Naive thymus-derived CD4-positive, alpha-beta T cell (primary cell): ENCODE measurements around the gene RAB3GAP2. TPM values are rescaled to one million over a fixed set of nuclear protein-coding genes. Genes with fewer than 3 reads are reported as not detected.

Experiments
- ATAC-seq: fragments of 150-1000 bp; cut with Tn5 transposase; 2 replicates; pipeline ENCODE4 v1.10.0; 2021; ENCODE audit warnings: mild to moderate bottlenecking, moderate library complexity
- CTCF ChIA-PET: fragments of 350-600 bp; sonication (Branson Sonifier 250); formaldehyde crosslinking; loops from one replicate; lab custom pipeline; 2021; ENCODE audit warnings: antibody characterized with exemption; lab: Charles Lee
- POLR2A ChIA-PET: fragments of 350-600 bp; sonication (Branson Sonifier 250); formaldehyde crosslinking; loops from one replicate; lab custom pipeline; 2021; ENCODE audit warnings: antibody characterized with exemption, inconsistent platforms; lab: Charles Lee
- DNase-seq, 9 donors: peaks; one replicate each; pipeline versions ENCODE4 v3.0.0 to v3.0.0-alpha.2; 2020 to 2022; ENCODE audit warnings: mixed read lengths in 1 of 9
- H3K27ac ChIP-seq: one replicate; pipeline ENCODE4 v1.7.0; 2013; ENCODE audit warnings: mild to moderate bottlenecking, low read depth, low read length, moderate library complexity
- H3K27me3 ChIP-seq, 2 donors: one replicate each; pipeline ENCODE4 v1.7.0; 2013; ENCODE audit warnings: low read length in 2 of 2, mild to moderate bottlenecking in 2 of 2, moderate library complexity in 2 of 2; ENCODE audit not compliant: control insufficient read depth in 2 of 2, insufficient read depth in 2 of 2
- H3K36me3 ChIP-seq, 3 experiments: 1 replicate in 2 of 3; 2 replicates in 1 of 3; pipeline ENCODE4 v1.7.0; 2013; ENCODE audit warnings: low read length in 3 of 3, mild to moderate bottlenecking in 3 of 3, moderate library complexity in 1 of 3; ENCODE audit not compliant: insufficient read depth in 3 of 3, control insufficient read depth in 2 of 3
- H3K4me1 ChIP-seq, 2 donors: one replicate each; pipeline ENCODE4 v1.7.0; 2013; ENCODE audit warnings: low read length in 2 of 2, mild to moderate bottlenecking in 2 of 2, moderate library complexity in 1 of 2; ENCODE audit not compliant: control insufficient read depth in 2 of 2, insufficient read depth in 2 of 2
- H3K4me3 ChIP-seq: 2 replicates; pipeline ENCODE4 v1.7.0; 2013; ENCODE audit warnings: mild to moderate bottlenecking, low read length
- H3K9me3 ChIP-seq, 3 experiments: 1 replicate in 2 of 3; 2 replicates in 1 of 3; pipeline ENCODE4 v1.7.0; 2013; ENCODE audit warnings: low read length in 3 of 3; ENCODE audit not compliant: control insufficient read depth in 2 of 3
- H3K27ac Mint-ChIP-seq, 9 donors: one replicate each; pipeline ENCODE4 v1.8.0; 2020 to 2022; ENCODE audit warnings: mixed read lengths in 9 of 9, mild to moderate bottlenecking in 8 of 9, moderate library complexity in 5 of 9, inconsistent platforms in 2 of 9
- H3K27me3 Mint-ChIP-seq, 5 donors: one replicate each; pipeline ENCODE4 v1.8.0; 2021 to 2022; ENCODE audit warnings: mixed read lengths in 5 of 5, mild to moderate bottlenecking in 1 of 5
- H3K36me3 Mint-ChIP-seq, 5 donors: one replicate each; pipeline ENCODE4 v1.8.0; 2020 to 2022; ENCODE audit warnings: mixed read lengths in 5 of 5, mild to moderate bottlenecking in 3 of 5, inconsistent platforms in 1 of 5
- H3K4me1 Mint-ChIP-seq, 7 donors: one replicate each; pipeline ENCODE4 v1.8.0; 2020 to 2022; ENCODE audit warnings: mixed read lengths in 7 of 7, mild to moderate bottlenecking in 3 of 7, inconsistent platforms in 1 of 7
- H3K4me3 Mint-ChIP-seq, 10 donors: one replicate each; pipeline ENCODE4 v1.8.0; 2020 to 2022; ENCODE audit warnings: mild to moderate bottlenecking in 10 of 10, mixed read lengths in 10 of 10, moderate library complexity in 6 of 10, inconsistent platforms in 2 of 10
- H3K9me3 Mint-ChIP-seq, 11 donors: one replicate each; pipeline ENCODE4 v1.8.0; 2020 to 2022; ENCODE audit warnings: mixed read lengths in 11 of 11, mild to moderate bottlenecking in 4 of 11, inconsistent platforms in 1 of 11, moderate library complexity in 1 of 11
- intact Hi-C, 2 donors: fragments of 100-400 bp; cut with micrococcal nuclease; formaldehyde crosslinking; loops; one replicate each; pipeline ENCODE4 v1.15.1; 2023
- polyA plus RNA-seq, 2 donors: library from polyadenylated mRNA; unstranded; fragments of 300-500 nt; fragmentation: Illumina TruSeq; gene quantifications; one replicate each; pipeline ENCODE4 v1.2.3, GENCODE V29; 2021
- total RNA-seq, 6 experiments: library from RNA in 5 of 6; stranded (reverse) in 5 of 6; gene quantifications; 1 replicate in 5 of 6; 2 replicates in 1 of 6; pipeline ENCODE4 v1.2.3 and lab custom pipeline; 2021 to 2026

RAB3GAP2 gene
- total and polyA plus RNA-seq, 7 experiments from 2014 or later: 13.9 to 53.0 (median 46.0) TPM

DNA sequence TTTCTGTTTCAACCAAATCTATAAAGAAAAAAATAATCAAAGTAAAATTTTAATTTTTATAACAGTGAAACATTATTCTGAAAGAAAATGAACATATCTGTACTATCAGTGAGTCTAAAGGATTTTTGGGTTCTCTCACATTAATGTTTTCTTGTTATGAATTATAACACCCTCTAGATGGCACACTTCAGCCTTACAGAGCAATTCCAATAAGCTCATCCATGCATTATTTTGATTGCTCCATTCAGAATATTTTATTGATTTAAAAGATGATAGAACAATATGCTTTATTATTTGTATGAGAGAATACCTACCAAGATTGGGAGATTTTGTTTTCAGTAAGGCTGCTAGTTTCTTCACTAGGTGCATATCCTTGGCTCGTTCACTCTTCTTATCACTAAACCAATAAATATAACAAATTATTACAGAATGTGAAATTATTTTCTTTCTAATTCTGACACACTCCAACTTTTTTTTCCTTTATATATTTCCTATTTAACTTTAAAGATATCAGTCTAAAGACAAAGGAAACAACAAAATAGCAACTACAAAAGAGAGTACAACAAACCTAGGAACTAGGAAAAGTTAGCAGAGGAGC lies 82.4 kb downstream of the RAB3GAP2 start:
- Mint-ChIP-seq H3K4me3 (no peak overlapping the region), H3K27me3 (no peaks in the 10 kb centered on the region), H3K36me3 (peaks cover 12 to 44% (median 20%) of the 10 kb centered on the region in 5 donors), H3K4me1 (no peaks in the 10 kb centered on the region), H3K9me3 (no peaks in the 10 kb centered on the region), H3K27ac (peak overlapping the region in 1 of 9 donors; percentile 51)
- peaks cover 10 to 58% (median 21%) of the 10 kb centered on the region in 3 experiments for H3K36me3 ChIP-seq
- DNase-seq: peak in 2 of 9 donors; percentile 10 to 13
- no peaks in the 10 kb centered on the region for H3K27me3 ChIP-seq
- H3K9me3 ChIP-seq: no peaks in the 10 kb centered on the region
- ATAC-seq: no peak
- H3K4me1 ChIP-seq: no peaks in the 10 kb centered on the region
- intact Hi-C loops: loop anchor here (1.0 to 2.0 kb wide), 3 partner anchors 543 to 587 kb away; no protein-coding TSS in a partner anchor
- no peak overlapping the region for H3K27ac ChIP-seq
- POLR2A ChIA-PET: no interaction called here
- H3K4me3 ChIP-seq: no peak overlapping the region
- CTCF ChIA-PET: interaction anchor here (0.9 to 1.0 kb wide), 2 partner anchors 121 to 543 kb away, joined by 3 to 4 read pairs; no protein-coding TSS in a partner anchor

GRCh38 chr1:220188538-220188937 lies 83.7 kb downstream of the RAB3GAP2 start:
- Mint-ChIP-seq H3K36me3 (peaks cover 11 to 41% (median 20%) of the 10 kb centered on the region in 5 donors), H3K27ac (no peak overlapping the region), H3K9me3 (no peaks in the 10 kb centered on the region), H3K4me3 (no peak overlapping the region), H3K4me1 (no peaks in the 10 kb centered on the region), H3K27me3 (no peaks in the 10 kb centered on the region)
- Histone ChIP-seq H3K9me3 (no peaks in the 10 kb centered on the region), H3K27me3 (no peaks in the 10 kb centered on the region), H3K4me3 (no peak overlapping the region), H3K36me3 (peaks cover 10 to 50% (median 11%) of the 10 kb centered on the region in 3 experiments), H3K4me1 (no peaks in the 10 kb centered on the region), H3K27ac (no peak overlapping the region)
- ChIA-PET POLR2A (no interaction called here), CTCF (no interaction called here)
- intact Hi-C loops: loop anchor here in 1 of 2 donors (2.0 kb wide), 1 partner anchor 588 kb away; no protein-coding TSS in a partner anchor
- ATAC-seq: no peak
- no peak for DNase-seq

DNA sequence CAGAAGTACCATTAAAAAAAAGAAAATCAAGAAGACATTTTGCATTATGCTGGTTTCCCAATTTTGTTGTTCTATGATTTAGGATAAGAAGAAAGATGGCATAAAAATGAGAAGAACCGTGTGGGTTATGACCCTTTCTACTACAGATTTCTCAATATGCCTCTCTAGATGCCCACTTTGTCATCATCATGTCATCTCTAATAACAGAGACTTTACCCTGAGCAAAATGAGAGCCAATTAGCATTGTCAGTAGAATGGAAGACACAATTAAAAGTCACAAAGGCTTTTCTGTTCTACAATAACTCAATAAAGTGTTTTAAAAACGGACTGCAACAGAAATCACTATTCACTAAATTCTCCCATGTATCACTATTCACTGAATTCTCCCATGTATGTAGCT lies 85.5 kb downstream of the RAB3GAP2 start:
- no peak overlapping the region for H3K4me3 Mint-ChIP-seq
- H3K9me3 Mint-ChIP-seq: no peaks in the 10 kb centered on the region
- ChIA-PET CTCF (no interaction called here), POLR2A (interaction anchor here (0.8 kb wide), 1 partner anchor 141 kb away, joined by 4 read pairs; the partner anchor contains the start of gene EPRS1)
- ATAC-seq (no peak), DNase-seq (no peak)
- H3K9me3 ChIP-seq: no peaks in the 10 kb centered on the region
- no peaks in the 10 kb centered on the region for H3K27me3 ChIP-seq
- H3K4me1 ChIP-seq: no peaks in the 10 kb centered on the region
- peaks cover 7 to 37% (median 21%) of the 10 kb centered on the region in 5 donors for H3K36me3 Mint-ChIP-seq
- H3K27ac Mint-ChIP-seq: peak overlapping the region in 3 of 9 donors; percentile 4 to 59 (median 34)
- no peak overlapping the region for H3K4me3 ChIP-seq
- H3K27ac ChIP-seq: no peak overlapping the region
- H3K36me3 ChIP-seq: peaks cover 4 to 41% (median 6%) of the 10 kb centered on the region in 3 experiments
- intact Hi-C loops: no loop called here
- H3K27me3 Mint-ChIP-seq: no peaks in the 10 kb centered on the region
- no peaks in the 10 kb centered on the region for H3K4me1 Mint-ChIP-seq

DNA sequence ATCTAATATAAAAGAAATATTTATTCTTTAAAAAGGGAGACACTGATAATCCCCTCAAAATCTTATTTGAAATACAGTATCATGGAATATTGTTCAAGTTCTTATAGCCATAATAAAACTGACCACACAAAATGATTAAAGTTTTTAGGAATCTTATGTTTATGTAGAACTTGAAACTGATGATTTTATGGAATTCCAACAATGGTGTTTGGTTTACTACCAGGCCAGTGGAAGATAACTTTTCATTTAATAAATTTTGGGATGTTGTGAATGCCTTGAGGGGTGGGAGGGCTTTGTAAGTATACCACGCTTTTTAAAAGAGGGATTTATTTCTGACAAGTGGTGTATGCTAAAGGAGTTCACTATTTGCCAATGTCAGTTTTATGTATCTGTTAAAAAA lies 87.7 kb downstream of the RAB3GAP2 start:
- Mint-ChIP-seq H3K4me1 (no peaks in the 10 kb centered on the region), H3K36me3 (peaks cover 14 to 54% (median 34%) of the 10 kb centered on the region in 5 donors), H3K9me3 (no peaks in the 10 kb centered on the region), H3K4me3 (no peak overlapping the region), H3K27me3 (no peaks in the 10 kb centered on the region), H3K27ac (peak overlapping the region in 1 of 9 donors; percentile 25)
- intact Hi-C loops: no loop called here
- ChIA-PET CTCF (interaction anchor here (0.7 kb wide), 1 partner anchor 118 kb away, joined by 4 read pairs; no protein-coding TSS in a partner anchor), POLR2A (no interaction called here)
- ATAC-seq: no peak
- Histone ChIP-seq H3K27ac (no peak overlapping the region), H3K36me3 (peaks cover 4 to 39% (median 6%) of the 10 kb centered on the region in 3 experiments), H3K27me3 (no peaks in the 10 kb centered on the region), H3K4me3 (no peak overlapping the region), H3K9me3 (no peaks in the 10 kb centered on the region), H3K4me1 (no peaks in the 10 kb centered on the region)
- DNase-seq: no peak

DNA sequence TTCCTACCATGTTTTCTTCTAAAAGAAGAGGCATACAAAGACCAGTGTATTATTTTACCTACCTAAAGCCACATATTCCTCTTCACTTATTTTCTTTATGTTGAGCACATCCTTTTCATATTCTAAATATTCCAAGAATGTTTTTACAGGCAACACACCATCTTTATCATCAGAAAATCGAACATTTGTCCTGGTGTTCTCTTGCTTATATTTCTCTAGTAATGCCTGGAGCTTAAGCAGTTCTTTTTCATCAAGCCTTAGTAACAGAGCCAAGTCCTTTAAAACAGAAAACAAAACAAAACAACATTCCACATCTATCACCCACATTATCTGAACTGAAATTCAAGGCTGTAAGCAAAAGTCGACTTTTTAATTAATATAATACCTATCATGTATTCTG lies 89.6 kb downstream of the RAB3GAP2 start:
- no peaks in the 10 kb centered on the region for H3K27me3 ChIP-seq
- intact Hi-C loops: no loop called here
- no peak for DNase-seq
- no peaks in the 10 kb centered on the region for H3K9me3 ChIP-seq
- H3K4me3 ChIP-seq: no peak overlapping the region
- Mint-ChIP-seq H3K27me3 (no peaks in the 10 kb centered on the region), H3K36me3 (peaks cover 16 to 60% (median 41%) of the 10 kb centered on the region in 5 donors), H3K4me1 (peaks cover 0 to 4% (median 0%) of the 10 kb centered on the region in 7 donors), H3K9me3 (no peaks in the 10 kb centered on the region), H3K27ac (no peak overlapping the region), H3K4me3 (no peak overlapping the region)
- H3K27ac ChIP-seq: no peak overlapping the region
- no peak for ATAC-seq
- H3K4me1 ChIP-seq: no peaks in the 10 kb centered on the region
- ChIA-PET CTCF (no interaction called here), POLR2A (no interaction called here)
- peaks cover 3 to 31% (median 4%) of the 10 kb centered on the region in 3 experiments for H3K36me3 ChIP-seq

DNA sequence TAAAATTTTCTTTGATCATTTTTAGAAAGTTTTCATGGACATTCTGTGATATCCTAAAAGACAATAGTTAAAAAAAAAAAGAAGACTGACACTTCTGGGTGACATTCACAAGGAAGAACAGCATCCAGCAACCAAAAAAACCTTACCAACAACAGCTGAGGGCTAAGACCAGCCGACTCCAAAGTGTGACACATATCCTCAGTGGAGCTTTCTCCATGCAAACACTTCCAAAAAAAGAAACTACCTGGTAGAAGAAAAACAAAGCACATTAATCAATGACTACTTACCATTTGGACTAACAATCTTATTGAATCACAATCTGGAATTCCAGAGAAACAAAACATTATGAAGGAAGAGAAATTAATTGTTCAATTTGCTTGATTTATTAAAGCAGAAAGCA lies 90.1 kb downstream of the RAB3GAP2 start:
- Mint-ChIP-seq H3K4me1 (peaks cover 0 to 5% (median 0%) of the 10 kb centered on the region in 7 donors), H3K27ac (no peak overlapping the region), H3K27me3 (no peaks in the 10 kb centered on the region), H3K36me3 (peaks cover 15 to 61% (median 43%) of the 10 kb centered on the region in 5 donors), H3K9me3 (no peaks in the 10 kb centered on the region), H3K4me3 (no peak overlapping the region)
- Histone ChIP-seq H3K4me1 (no peaks in the 10 kb centered on the region), H3K27me3 (no peaks in the 10 kb centered on the region), H3K9me3 (no peaks in the 10 kb centered on the region), H3K27ac (no peak overlapping the region), H3K36me3 (peaks cover 0 to 27% (median 4%) of the 10 kb centered on the region in 3 experiments), H3K4me3 (no peak overlapping the region)
- intact Hi-C loops: no loop called here
- ChIA-PET CTCF (no interaction called here), POLR2A (no interaction called here)
- ATAC-seq (no peak), DNase-seq (no peak)
